HCT116 (cell line): ENCODE measurements around the gene INCENP.

Experiments
- EZH2 ChIP-seq: fragments of 200-600 bp; sonication (generic); IDR thresholded peaks from 2 replicates; pipeline ENCODE4 v1.6.1; 2017; ENCODE audit warnings: antibody characterized with exemption, mixed run types
- EZH2phosphoT487 ChIP-seq: fragments of 200-600 bp; IDR thresholded peaks from 2 replicates; pipeline ENCODE4 v1.6.1; 2018; ENCODE audit warnings: antibody characterized with exemption, borderline replicate concordance
- FOSL1 ChIP-seq: IDR thresholded peaks from 2 replicates; pipeline ENCODE4 v1.6.1; 2012; ENCODE audit warnings: low read depth
- POLR2A ChIP-seq: IDR thresholded peaks from 2 replicates; pipeline ENCODE4 v1.7.0; 2011; ENCODE audit warnings: borderline replicate concordance; ENCODE audit not compliant: insufficient read depth, insufficient read length; ENCODE audit errors: extremely low read depth
- POLR2AphosphoS5 ChIP-seq: IDR thresholded peaks from 2 replicates; pipeline ENCODE4 v1.6.1; 2011; ENCODE audit warnings: mild to moderate bottlenecking, low read depth, low read length, moderate library complexity
- RAD21 ChIP-seq: IDR thresholded peaks from 2 replicates; pipeline ENCODE4 v1.6.1; 2012; ENCODE audit warnings: low read depth, mild to moderate bottlenecking
- SIN3A ChIP-seq: IDR thresholded peaks from 2 replicates; pipeline ENCODE4 v1.6.1; 2012; ENCODE audit warnings: low read depth
- YY1 ChIP-seq: IDR thresholded peaks from 2 replicates; pipeline ENCODE4 v1.6.1; 2011; ENCODE audit warnings: low read length, low read depth, moderate library complexity, mild to moderate bottlenecking; ENCODE audit not compliant: insufficient replicate concordance; ENCODE audit errors: extremely low read depth
- TF ChIP-seq, protein P1 (sequence below), 3 experiments: fragments of 200-600 bp in 1 of 3; sonication (generic) in 1 of 3; IDR thresholded peaks in 2 of 3; conservative IDR thresholded peaks in 1 of 3; 2 replicates each; pipeline ENCODE4 v1.5.1; 2012 to 2017; ENCODE audit warnings: low read depth in 2 of 3, low read length in 2 of 3, antibody characterized with exemption in 1 of 3, borderline replicate concordance in 1 of 3, control low read depth in 1 of 3, mild to moderate bottlenecking in 1 of 3, mixed read lengths in 1 of 3, mixed run types in 1 of 3, moderate library complexity in 1 of 3; ENCODE audit not compliant: insufficient read depth in 1 of 3
- TF ChIP-seq, protein P2 (sequence below): IDR thresholded peaks from 2 replicates; pipeline ENCODE4 v1.6.1; 2012; ENCODE audit warnings: low read depth

DNA sequence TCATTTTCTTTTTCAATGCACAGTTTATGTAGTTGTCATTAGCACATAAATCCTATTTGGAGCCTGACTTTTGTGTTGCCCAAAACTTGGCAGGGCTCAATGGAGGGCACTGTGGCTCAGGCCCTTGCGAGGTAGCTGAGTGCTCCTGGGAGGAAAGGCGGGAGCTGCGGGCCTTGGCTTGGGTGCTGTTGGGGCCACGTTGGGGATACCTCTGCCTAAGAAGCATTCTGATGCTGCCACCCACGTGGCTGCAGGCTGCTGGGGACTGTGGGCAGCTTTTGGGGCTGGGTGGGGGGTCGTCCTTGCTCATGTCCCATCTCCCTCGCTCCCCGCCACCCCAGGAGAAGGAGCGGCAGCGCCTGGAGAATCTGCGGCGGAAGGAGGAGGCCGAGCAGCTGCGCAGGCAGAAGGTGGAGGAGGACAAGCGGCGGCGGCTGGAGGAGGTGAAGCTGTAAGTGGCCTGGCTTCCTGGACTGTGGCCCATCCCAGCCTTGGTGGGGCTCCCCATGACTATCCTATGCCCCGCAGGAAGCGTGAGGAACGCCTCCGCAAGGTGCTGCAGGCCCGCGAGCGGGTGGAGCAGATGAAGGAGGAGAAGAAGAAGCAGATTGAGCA lies 20.9 kb downstream of the INCENP start:
- TF ChIP-seq, protein P1, sequence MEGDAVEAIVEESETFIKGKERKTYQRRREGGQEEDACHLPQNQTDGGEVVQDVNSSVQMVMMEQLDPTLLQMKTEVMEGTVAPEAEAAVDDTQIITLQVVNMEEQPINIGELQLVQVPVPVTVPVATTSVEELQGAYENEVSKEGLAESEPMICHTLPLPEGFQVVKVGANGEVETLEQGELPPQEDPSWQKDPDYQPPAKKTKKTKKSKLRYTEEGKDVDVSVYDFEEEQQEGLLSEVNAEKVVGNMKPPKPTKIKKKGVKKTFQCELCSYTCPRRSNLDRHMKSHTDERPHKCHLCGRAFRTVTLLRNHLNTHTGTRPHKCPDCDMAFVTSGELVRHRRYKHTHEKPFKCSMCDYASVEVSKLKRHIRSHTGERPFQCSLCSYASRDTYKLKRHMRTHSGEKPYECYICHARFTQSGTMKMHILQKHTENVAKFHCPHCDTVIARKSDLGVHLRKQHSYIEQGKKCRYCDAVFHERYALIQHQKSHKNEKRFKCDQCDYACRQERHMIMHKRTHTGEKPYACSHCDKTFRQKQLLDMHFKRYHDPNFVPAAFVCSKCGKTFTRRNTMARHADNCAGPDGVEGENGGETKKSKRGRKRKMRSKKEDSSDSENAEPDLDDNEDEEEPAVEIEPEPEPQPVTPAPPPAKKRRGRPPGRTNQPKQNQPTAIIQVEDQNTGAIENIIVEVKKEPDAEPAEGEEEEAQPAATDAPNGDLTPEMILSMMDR (IDR thresholded peaks at IDR 0.05 in 2 of 3, conservative IDR thresholded peaks at IDR 0.05 in 1 of 3; ENCODE audit: borderline replicate concordance in 1 of 3, insufficient read depth in 1 of 3, low read depth in 2 of 3, low read length in 2 of 3) = no peak
- TF ChIP-seq, protein P2, sequence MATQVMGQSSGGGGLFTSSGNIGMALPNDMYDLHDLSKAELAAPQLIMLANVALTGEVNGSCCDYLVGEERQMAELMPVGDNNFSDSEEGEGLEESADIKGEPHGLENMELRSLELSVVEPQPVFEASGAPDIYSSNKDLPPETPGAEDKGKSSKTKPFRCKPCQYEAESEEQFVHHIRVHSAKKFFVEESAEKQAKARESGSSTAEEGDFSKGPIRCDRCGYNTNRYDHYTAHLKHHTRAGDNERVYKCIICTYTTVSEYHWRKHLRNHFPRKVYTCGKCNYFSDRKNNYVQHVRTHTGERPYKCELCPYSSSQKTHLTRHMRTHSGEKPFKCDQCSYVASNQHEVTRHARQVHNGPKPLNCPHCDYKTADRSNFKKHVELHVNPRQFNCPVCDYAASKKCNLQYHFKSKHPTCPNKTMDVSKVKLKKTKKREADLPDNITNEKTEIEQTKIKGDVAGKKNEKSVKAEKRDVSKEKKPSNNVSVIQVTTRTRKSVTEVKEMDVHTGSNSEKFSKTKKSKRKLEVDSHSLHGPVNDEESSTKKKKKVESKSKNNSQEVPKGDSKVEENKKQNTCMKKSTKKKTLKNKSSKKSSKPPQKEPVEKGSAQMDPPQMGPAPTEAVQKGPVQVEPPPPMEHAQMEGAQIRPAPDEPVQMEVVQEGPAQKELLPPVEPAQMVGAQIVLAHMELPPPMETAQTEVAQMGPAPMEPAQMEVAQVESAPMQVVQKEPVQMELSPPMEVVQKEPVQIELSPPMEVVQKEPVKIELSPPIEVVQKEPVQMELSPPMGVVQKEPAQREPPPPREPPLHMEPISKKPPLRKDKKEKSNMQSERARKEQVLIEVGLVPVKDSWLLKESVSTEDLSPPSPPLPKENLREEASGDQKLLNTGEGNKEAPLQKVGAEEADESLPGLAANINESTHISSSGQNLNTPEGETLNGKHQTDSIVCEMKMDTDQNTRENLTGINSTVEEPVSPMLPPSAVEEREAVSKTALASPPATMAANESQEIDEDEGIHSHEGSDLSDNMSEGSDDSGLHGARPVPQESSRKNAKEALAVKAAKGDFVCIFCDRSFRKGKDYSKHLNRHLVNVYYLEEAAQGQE = no peak
- TF ChIP-seq EZH2phosphoT487 (no peak), SIN3A (no peak), EZH2 (no peak), RAD21 (no peak), POLR2A (no peak), POLR2AphosphoS5 (no peak), FOSL1 (no peak), YY1 (no peak)
